ENCODE results near the gene NTNG1. TPM values are rescaled to one million over a fixed set of nuclear protein-coding genes. Genes with fewer than 3 reads are reported as not detected.
A peak's percentile ranks its signal among the peaks of the same experiment; 100 is the strongest.

The NTNG1 gene
- total and polyA plus RNA-seq, 12 donors = 0.06 TPM; not detected in 11

DNA sequence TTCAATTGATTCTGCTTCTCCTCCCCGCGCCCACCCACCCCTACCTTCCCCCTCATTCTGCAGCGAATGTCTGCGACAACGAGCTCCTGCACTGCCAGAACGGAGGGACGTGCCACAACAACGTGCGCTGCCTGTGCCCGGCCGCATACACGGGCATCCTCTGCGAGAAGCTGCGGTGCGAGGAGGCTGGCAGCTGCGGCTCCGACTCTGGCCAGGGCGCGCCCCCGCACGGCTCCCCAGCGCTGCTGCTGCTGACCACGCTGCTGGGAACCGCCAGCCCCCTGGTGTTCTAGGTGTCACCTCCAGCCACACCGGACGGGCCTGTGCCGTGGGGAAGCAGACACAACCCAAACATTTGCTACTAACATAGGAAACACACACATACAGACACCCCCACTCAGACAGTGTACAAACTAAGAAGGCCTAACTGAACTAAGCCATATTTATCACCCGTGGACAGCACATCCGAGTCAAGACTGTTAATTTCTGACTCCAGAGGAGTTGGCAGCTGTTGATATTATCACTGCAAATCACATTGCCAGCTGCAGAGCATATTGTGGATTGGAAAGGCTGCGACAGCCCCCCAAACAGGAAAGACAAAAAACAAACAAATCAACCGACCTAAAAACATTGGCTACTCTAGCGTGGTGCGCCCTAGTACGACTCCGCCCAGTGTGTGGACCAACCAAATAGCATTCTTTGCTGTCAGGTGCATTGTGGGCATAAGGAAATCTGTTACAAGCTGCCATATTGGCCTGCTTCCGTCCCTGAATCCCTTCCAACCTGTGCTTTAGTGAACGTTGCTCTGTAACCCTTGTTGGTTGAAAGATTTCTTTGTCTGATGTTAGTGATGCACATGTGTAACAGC lies 339.9 kb downstream of the NTNG1 start:
- Histone ChIP-seq H3K4me1 (no peaks in the 10 kb centered on the region), H3K9me3 (no peaks in the 10 kb centered on the region), H3K4me3 (no peak overlapping the region), H3K27ac (no peak overlapping the region), H3K27me3 (peaks cover 8 to 51% (median 38%) of the 10 kb centered on the region in 7 donors), H3K36me3 (no peaks in the 10 kb centered on the region)
- intact Hi-C loops (cut with DNase I) = no loop called here
- DNase-seq (peak in 1 of 2 donors; percentile 11), ATAC-seq (no peak)
- 24 to 41% methylated on average over 37 of the region's 37 CpGs for WGBS, 2 donors
- TF ChIP-seq, protein P1, sequence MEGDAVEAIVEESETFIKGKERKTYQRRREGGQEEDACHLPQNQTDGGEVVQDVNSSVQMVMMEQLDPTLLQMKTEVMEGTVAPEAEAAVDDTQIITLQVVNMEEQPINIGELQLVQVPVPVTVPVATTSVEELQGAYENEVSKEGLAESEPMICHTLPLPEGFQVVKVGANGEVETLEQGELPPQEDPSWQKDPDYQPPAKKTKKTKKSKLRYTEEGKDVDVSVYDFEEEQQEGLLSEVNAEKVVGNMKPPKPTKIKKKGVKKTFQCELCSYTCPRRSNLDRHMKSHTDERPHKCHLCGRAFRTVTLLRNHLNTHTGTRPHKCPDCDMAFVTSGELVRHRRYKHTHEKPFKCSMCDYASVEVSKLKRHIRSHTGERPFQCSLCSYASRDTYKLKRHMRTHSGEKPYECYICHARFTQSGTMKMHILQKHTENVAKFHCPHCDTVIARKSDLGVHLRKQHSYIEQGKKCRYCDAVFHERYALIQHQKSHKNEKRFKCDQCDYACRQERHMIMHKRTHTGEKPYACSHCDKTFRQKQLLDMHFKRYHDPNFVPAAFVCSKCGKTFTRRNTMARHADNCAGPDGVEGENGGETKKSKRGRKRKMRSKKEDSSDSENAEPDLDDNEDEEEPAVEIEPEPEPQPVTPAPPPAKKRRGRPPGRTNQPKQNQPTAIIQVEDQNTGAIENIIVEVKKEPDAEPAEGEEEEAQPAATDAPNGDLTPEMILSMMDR (IDR thresholded peaks at IDR 0.05) = no peak

DNA sequence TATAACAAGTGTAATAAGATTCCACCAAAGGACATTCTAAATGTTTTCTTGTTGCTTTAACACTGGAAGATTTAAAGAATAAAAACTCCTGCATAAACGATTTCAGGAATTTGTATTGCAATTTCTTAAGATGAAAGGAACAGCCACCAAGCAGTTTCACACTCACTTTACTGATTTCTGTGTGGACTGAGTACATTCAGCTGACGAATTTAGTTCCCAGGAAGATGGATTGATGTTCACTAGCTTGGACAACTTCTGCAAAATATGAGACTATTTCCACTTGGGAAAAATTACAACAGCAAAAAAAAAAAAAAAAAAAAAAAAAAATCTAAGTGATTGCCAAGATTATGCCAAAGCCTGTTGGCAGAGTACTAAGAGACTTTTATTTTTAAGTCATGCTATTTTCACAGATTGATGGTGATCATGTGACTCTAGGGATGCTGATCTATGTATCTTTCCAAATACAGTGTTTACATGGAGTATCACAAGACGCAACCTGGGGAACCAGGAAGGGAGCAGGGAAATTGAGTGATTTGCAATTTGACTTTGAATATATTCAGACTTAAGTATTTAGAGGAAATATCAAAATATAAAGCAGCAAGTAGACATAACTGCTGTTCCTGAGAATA lies 341.0 kb downstream of the NTNG1 start:
- ATAC-seq = no peak
- H3K27me3 ChIP-seq = peaks cover 8 to 56% (median 38%) of the 10 kb centered on the region in 7 donors
- no peaks in the 10 kb centered on the region for H3K36me3 ChIP-seq
- H3K9me3 ChIP-seq = no peaks in the 10 kb centered on the region
- 39 to 57% methylated on average over 3 of the region's 3 CpGs for WGBS, 2 donors
- intact Hi-C loops (cut with DNase I) = no loop called here
- H3K4me1 ChIP-seq = no peaks in the 10 kb centered on the region
- no peak overlapping the region for H3K27ac ChIP-seq
- no peak for DNase-seq
- no peak overlapping the region for H3K4me3 ChIP-seq
- TF ChIP-seq, protein P1 (IDR thresholded peaks at IDR 0.05) = no peak

DNA sequence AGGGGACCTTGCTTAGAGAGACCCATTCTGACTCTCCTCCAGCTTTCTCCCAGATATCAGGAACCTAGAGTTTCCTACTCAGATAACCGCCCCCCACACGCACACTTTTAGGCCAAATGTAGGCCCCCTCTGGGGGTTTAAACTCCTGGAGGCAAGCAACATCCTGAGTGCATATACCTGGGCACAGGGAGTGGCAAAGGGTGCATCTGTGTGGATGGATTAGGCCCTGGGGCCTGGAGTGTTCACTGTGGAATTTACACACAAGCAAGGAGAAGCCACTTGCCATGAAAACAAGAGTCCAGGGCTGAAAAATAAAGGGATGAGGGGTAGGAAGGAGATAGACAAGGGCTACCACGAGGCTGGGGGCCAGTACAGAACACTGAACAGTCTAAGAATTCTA lies 343.1 kb downstream of the NTNG1 start:
- Histone ChIP-seq H3K4me3 (no peak overlapping the region), H3K9me3 (no peaks in the 10 kb centered on the region), H3K27me3 (peaks cover 7 to 49% (median 27%) of the 10 kb centered on the region in 7 donors), H3K4me1 (no peaks in the 10 kb centered on the region), H3K36me3 (no peaks in the 10 kb centered on the region), H3K27ac (no peak overlapping the region)
- DNase-seq = no peak
- ATAC-seq = no peak
- TF ChIP-seq, protein P1 (IDR thresholded peaks at IDR 0.05) = no peak
- intact Hi-C loops (cut with DNase I) = no loop called here
- WGBS, 2 donors = 54 to 66% methylated on average over 3 of the region's 3 CpGs

DNA sequence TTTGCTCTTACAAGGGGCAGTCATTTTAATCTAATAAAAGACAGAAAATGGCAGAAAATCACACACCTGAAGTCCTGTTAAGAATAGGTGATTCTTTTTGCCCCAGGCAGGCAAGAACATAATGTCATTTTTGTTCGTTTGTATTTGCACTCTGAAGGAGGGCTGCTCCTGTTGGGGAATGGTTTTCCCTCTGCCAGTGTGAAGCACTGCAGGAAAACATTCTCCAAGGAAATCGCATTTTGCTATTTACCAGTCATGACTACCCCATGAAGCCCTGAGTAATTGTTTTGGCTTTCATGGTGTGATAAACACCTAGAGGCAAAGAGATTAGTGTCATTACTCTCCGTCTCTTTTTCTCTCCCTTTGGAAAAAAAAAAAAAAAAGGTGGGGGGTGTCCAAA lies 345.5 kb downstream of the NTNG1 start:
- intact Hi-C loops (cut with DNase I) = no loop called here
- Histone ChIP-seq H3K9me3 (no peaks in the 10 kb centered on the region), H3K4me1 (no peaks in the 10 kb centered on the region), H3K27me3 (peaks cover 0 to 29% (median 3%) of the 10 kb centered on the region in 7 donors), H3K4me3 (no peak overlapping the region), H3K36me3 (no peaks in the 10 kb centered on the region), H3K27ac (no peak overlapping the region)
- ATAC-seq (no peak), DNase-seq (no peak)
- TF ChIP-seq, protein P1 (IDR thresholded peaks at IDR 0.05) = no peak
- WGBS, 2 donors = 19 to 24% methylated on average over 3 of the region's 3 CpGs
